GM19328 (cell line): ENCODE results near the gene MYO1B.

Experiments
- ATAC-seq: cut with Tn5 transposase; IDR thresholded peaks from one replicate; pipeline ENCODE4 v1.9.1; 2021; ENCODE audit warnings: mild to moderate bottlenecking, moderate library complexity; ENCODE audit not compliant: unreplicated experiment

MYO1B gene

GRCh38 chr2:191318729-191319078 lies 73.5 kb downstream of the MYO1B start:
- no peak for ATAC-seq

DNA sequence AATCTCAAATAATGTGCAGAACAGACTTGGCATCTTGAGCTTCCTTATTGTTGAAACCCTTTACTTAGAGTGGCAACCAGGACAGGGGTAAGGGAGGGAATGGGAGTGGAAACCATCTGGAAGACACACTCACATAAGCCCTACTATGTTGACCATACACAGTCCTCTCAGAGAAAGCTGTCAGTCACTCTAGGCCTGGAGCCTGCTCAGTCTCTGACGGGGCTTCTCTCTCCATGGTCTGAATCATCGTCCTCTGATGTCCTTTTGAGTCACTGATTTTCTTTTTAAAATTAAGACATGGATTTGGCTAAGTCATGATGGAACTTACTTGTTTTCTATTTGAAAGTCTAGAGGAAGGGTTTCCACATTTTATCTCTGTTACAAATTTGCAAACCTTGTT lies 74.0 kb downstream of the MYO1B start:
- no peak for ATAC-seq

- ATAC-seq, result no peak
These were observed 75.7 kb downstream of the MYO1B start for GRCh38 chr2:191320881-191321280.

DNA sequence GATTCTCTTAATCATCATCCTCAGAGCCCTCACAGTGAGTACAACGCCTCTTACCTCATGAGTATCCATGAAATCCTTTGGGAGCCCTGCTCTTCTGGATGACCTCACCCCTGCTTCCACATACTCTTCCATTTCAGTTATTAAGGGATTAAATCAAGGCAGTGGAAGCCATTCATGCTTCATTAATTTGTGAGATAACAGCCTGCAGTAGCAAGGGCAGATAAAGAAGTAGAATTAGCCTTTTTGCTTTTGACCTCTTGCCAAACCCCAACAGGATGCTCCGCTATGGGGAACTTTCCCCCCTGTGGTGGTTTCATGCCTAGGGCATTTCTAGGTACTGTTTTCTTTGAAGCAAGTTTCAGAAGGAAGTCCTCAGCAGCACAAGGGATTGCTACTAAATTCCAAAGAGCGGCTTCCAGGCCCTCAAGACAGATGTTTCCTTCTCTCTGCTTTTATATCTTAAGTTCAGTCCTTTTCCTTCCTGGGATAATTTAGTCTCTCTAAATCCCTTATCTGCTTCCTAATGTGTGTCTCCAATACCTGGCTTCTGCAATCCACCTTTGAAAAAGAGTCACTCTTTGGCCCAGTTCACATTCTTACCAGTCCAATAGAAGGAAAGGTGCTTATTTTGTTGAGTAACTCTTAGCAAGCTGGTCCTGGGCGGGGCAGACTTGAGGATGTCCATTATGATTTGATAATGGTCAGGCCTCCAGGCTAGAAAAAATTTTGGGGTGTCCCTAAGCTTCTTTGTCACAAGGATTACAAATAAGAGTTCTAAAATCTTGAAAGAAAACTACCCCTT lies 76.9 kb downstream of the MYO1B start:
- no peak for ATAC-seq

GRCh38 chr2:191322828-191323506 lies 77.8 kb downstream of the MYO1B start:
- ATAC-seq, result no peak

DNA sequence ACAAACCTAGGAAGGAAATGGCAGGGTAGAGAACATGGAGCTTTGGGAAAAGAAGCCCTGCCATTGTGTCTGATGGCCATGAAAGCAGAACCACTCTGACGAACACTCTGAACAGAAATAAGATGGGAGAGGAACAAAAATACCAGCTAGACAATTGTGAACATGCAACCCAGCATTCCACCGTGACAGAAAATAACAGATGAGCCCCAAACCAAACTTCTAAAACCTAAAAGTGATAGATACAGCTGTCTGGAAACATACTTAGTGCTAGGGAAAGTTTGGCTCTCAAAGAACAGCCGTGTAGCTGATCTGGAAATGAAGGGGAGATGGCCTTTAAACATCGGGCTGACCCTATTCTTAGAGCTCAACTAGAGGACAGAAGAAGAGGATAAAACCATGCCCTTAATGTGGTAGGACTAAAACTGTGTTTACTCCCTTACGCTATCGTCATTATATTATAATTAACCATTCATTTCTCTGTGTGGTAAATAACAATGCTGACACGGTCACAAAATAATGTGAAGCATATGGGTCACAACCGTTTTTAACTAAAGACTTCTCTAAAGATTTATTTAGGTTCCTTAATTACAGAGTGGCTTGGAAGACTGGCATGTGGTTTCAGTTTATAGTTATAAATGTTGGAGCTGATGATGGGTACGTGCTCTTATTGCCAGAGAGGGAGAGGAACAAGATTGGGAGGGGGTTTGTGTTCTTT lies 80.6 kb downstream of the MYO1B start:
- ATAC-seq, result no peak

GRCh38 chr2:191327484-191327883 lies 82.3 kb downstream of the MYO1B start:
- no peak for ATAC-seq

- ATAC-seq, result no peak
These were observed 83.1 kb downstream of the MYO1B start for GRCh38 chr2:191328150-191328809.

- ATAC-seq, result no peak
These were observed 84.6 kb downstream of the MYO1B start for GRCh38 chr2:191329841-191330240.

DNA sequence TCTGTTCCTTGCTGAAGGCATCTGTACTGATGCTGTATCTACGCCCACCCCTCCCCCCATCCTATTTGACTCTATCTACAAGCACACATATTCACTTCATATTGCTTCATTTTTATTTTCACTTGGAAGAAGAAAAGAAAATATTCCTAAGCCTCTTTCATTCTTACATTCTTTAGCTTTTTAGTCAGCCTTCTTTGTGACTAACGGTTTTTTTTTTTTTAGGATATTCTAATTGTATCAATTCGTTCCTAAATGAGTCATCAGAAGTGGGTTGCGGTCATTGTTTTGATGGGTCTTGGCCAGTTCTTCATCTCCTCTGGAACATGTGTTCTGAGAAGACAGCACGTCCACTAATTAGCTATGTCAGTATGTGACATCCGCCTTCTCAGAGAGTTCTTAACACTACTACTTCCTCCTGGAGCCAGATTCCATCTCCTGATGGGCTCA lies 88.7 kb downstream of the MYO1B start:
- no peak for ATAC-seq

DNA sequence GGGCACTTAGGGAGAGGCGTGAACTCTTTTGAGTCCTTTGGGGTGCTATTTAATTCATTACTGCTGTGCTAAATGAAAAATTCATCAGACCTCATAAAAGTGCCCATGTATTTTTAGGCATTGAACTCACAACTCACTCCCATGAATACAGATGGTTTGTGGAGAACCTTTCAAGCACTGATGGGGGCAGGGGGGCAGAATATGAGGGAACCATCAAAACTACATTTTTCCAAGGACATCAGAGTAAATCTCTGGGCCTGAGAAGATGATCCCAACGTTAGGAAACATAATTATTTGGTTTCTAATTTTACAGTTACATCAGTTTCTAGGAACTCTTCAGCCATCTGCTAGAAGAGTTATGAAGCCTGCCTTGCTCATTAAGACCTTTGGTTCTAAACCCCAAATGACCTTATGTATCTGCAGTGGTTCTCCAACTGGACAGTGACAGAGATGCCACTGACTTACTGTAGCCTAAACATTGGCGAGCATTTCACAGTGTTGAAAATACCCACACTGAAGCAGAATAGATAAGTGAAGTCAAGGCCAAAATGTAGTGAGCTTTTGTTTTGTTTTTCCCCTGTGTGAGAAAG lies 90.8 kb downstream of the MYO1B start:
- ATAC-seq, result no peak

DNA sequence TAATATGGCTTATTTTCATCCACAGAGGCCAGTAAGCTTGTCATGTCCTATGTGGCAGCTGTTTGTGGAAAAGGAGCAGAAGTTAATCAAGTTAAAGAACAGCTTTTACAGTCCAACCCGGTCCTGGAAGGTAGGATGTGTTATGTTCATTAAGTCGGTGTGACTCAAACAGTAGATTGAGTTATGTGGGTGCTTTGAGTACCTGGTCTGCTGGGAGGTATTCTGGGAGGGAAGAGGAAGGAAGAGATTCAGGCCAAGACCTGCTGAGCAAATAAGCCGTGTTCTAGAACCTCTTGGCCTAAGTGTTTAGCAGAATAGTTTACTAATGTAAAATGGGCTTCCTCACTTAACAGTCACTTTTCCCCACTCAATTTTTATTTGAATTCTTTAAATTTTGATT lies 96.2 kb downstream of the MYO1B start:
- ATAC-seq, result no peak

DNA sequence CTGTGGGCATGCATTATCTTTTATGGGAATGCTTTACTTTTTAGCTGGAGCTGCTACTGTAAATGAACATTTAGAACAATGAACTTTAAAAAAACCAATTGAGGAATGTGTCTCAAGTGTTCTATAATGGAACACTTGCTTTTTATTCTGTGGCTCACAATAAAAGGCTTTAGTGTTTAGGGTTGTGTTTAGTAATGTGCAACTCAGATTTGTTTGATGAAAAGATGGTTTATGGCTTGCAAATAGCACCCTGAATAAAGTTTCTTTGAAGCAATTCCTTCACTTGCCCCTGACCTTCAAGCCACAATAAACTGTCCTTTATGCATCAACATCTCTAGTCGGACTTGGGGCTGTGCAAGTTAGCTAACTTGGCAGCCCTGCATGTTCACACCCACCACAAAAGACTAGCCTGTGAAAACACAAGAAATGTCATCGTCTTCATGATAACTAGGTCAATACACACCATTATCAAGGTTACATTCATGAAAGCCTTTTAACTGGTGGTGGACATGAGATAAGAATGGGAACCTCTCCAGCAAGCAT lies 98.7 kb downstream of the MYO1B start:
- ATAC-seq, result no peak

- no peak for ATAC-seq
These were observed 100.6 kb downstream of the MYO1B start for GRCh38 chr2:191345788-191346187.

DNA sequence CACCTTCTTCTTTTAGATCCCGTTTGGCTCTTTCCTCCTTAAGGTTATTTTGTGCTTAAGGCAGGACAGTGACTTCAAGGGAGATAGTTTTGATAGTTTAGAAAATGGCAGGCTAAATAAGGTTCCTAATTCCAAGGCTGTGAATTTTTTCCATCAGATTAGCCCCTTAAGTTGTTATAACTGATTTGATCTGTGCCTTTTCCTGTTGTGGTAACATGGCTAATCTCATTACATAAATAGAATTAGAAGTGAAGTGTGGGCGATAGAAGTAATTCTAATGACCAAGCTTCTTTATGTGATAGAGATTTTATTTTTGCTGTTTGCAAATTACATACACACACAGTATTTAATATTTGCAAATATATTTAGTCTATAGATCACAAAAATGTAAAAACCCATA lies 102.0 kb downstream of the MYO1B start:
- ATAC-seq, result no peak

- no peak for ATAC-seq
These were observed 102.7 kb downstream of the MYO1B start for GRCh38 chr2:191347881-191348280.

GRCh38 chr2:191349990-191350389 lies 104.8 kb downstream of the MYO1B start:
- no peak for ATAC-seq

GRCh38 chr2:191350826-191351225 lies 105.6 kb downstream of the MYO1B start:
- ATAC-seq, result no peak

DNA sequence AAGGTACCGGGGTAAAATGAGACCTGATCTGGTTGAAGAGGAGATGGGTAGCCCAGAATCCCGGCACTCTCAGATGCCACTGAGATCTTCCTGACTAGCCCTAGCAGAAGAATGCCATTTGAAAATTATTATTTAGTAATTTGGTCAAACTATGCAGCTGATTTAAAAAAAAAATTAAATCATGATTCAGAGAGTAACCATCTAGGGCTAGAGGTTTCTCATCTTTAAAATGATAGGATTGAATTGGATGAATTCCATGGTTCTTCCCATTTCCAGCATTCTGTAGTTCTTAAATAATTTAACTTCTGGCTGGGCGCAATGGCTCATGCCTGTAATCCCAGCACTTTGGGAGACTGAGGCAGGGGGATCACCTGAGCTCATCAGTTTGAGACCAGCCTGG lies 106.1 kb downstream of the MYO1B start:
- no peak for ATAC-seq

GRCh38 chr2:191351921-191352320 lies 106.7 kb downstream of the MYO1B start:
- no peak for ATAC-seq

- ATAC-seq, result no peak
These were observed 107.3 kb downstream of the MYO1B start for GRCh38 chr2:191352536-191352935.
